OCI-LY1 (cell line): Measurements from ENCODE around the gene LMBR1.

Experiments
- H2AFZ ChIP-seq: fragments of 200-600 bp; sonication (generic), shearing (Covaris generic); 2 replicates; pipeline ENCODE4 v1.6.0; 2014; ENCODE audit warnings: antibody characterized with exemption, mild to moderate bottlenecking, low read length
- H3F3A ChIP-seq: fragments of 200-600 bp; sonication (generic), shearing (Covaris generic); 2 replicates; pipeline ENCODE4 v1.6.0; 2014; ENCODE audit warnings: mild to moderate bottlenecking, antibody characterized with exemption, low read length, moderate library complexity; ENCODE audit not compliant: insufficient read depth
- H3K27ac ChIP-seq: fragments of 200-600 bp; sonication (generic); 2 replicates; pipeline ENCODE4 v1.5.1; 2014; ENCODE audit warnings: low read length, mixed run types, mild to moderate bottlenecking, low read depth; ENCODE audit not compliant: poor library complexity, severe bottlenecking
- H3K27me3 ChIP-seq: fragments of 200-600 bp; sonication (generic); 2 replicates; pipeline ENCODE4 v1.6.0; 2014; ENCODE audit warnings: antibody characterized with exemption, mild to moderate bottlenecking, low read length, moderate library complexity; ENCODE audit not compliant: insufficient read depth
- H3K36me3 ChIP-seq: fragments of 200-600 bp; sonication (generic); 2 replicates; pipeline ENCODE4 v1.6.1; 2014; ENCODE audit warnings: mild to moderate bottlenecking, antibody characterized with exemption, low read length, moderate library complexity, mixed read lengths; ENCODE audit not compliant: insufficient read depth
- H3K4me1 ChIP-seq: fragments of 200-600 bp; sonication (generic); 2 replicates; pipeline ENCODE4 v1.5.1; 2014; ENCODE audit warnings: mild to moderate bottlenecking, low read length, moderate library complexity; ENCODE audit not compliant: insufficient read depth, severe bottlenecking
- H3K4me2 ChIP-seq: fragments of 200-600 bp; sonication (generic), shearing (Covaris generic); 2 replicates; pipeline ENCODE4 v1.6.1; 2014; ENCODE audit warnings: low read length
- H3K4me3 ChIP-seq: fragments of 200-600 bp; sonication (generic); 2 replicates; pipeline ENCODE4 v1.5.1; 2014; ENCODE audit warnings: low read length, low read depth, mild to moderate bottlenecking, mixed read lengths; ENCODE audit not compliant: poor library complexity, severe bottlenecking
- H3K79me2 ChIP-seq: fragments of 200-600 bp; shearing (Covaris generic); 2 replicates; pipeline ENCODE4 v1.6.1; 2016; ENCODE audit warnings: mixed run types, low read length, mixed read lengths; ENCODE audit not compliant: insufficient read depth
- H3K9ac ChIP-seq: fragments of 200-600 bp; sonication (generic), shearing (Covaris generic); 2 replicates; pipeline ENCODE4 v1.6.1; 2014; ENCODE audit warnings: mild to moderate bottlenecking, low read length, mixed read lengths
- H3K9me2 ChIP-seq: fragments of 200-600 bp; sonication (generic), shearing (Covaris generic); 2 replicates; pipeline ENCODE4 v1.6.1; 2014; ENCODE audit warnings: low read depth, mild to moderate bottlenecking, low read length, mixed read lengths
- H3K9me3 ChIP-seq: fragments of 200-600 bp; shearing (Covaris generic); 2 replicates; pipeline ENCODE4 v1.6.1; 2014; ENCODE audit warnings: low read length, mixed read lengths
- H4K20me1 ChIP-seq: fragments of 200-600 bp; sonication (generic), shearing (Covaris generic); 2 replicates; pipeline ENCODE4 v1.6.0; 2016; ENCODE audit warnings: mild to moderate bottlenecking, low read length; ENCODE audit not compliant: insufficient read depth
- CTCF ChIP-seq: fragments of 200-600 bp; sonication (generic), shearing (Covaris generic); IDR thresholded peaks from 2 replicates; pipeline ENCODE4 v1.5.1; 2017; ENCODE audit warnings: mild to moderate bottlenecking, antibody characterized with exemption, low read length, moderate library complexity, mixed read lengths
- EZH2 ChIP-seq: fragments of 200-600 bp; sonication (generic), shearing (Covaris generic); IDR thresholded peaks from 2 replicates; pipeline ENCODE4 v1.8.0; 2017; ENCODE audit warnings: borderline replicate concordance, mixed run types, mild to moderate bottlenecking, antibody characterized with exemption, low read length, moderate library complexity, mixed read lengths

Gene LMBR1

GRCh38 chr7:156791241-156791640, 101.7 kb downstream of the LMBR1 start:
- Histone ChIP-seq H2AFZ (no peak overlapping the region), H3K4me2 (no peak overlapping the region), H3K36me3 (peaks cover 3% of the 10 kb centered on the region; the same call in 1 of the 2 replicates), H4K20me1 (no peaks in the 10 kb centered on the region), H3K79me2 (no peaks in the 10 kb centered on the region), H3K4me1 (no peaks in the 10 kb centered on the region), H3K27ac (no peak overlapping the region), H3K9me2 (no peaks in the 10 kb centered on the region), H3F3A (no peaks in the 10 kb centered on the region), H3K9me3 (no peaks in the 10 kb centered on the region), H3K4me3 (no peak overlapping the region), H3K9ac (no peak overlapping the region), H3K27me3 (no peaks in the 10 kb centered on the region)
- TF ChIP-seq EZH2 (no peak), CTCF (no peak)

GRCh38 chr7:156790264-156790663, 102.7 kb downstream of the LMBR1 start:
- H3K27ac ChIP-seq: no peak overlapping the region
- no peak overlapping the region for H3K4me2 ChIP-seq
- H3K9me3 ChIP-seq: no peaks in the 10 kb centered on the region
- H3K4me3 ChIP-seq: no peak overlapping the region
- TF ChIP-seq CTCF (no peak), EZH2 (no peak)
- H3F3A ChIP-seq: no peaks in the 10 kb centered on the region
- no peaks in the 10 kb centered on the region for H4K20me1 ChIP-seq
- peaks cover 3% of the 10 kb centered on the region; the same call in 1 of the 2 replicates for H3K36me3 ChIP-seq
- H2AFZ ChIP-seq: no peak overlapping the region
- no peaks in the 10 kb centered on the region for H3K27me3 ChIP-seq
- H3K79me2 ChIP-seq: no peaks in the 10 kb centered on the region
- no peaks in the 10 kb centered on the region for H3K4me1 ChIP-seq
- H3K9me2 ChIP-seq: no peaks in the 10 kb centered on the region
- no peak overlapping the region for H3K9ac ChIP-seq

- TF ChIP-seq CTCF: no peak
- no peak for TF ChIP-seq EZH2
- Histone ChIP-seq H3K4me1 (peaks cover 5% of the 10 kb centered on the region), H4K20me1 (no peaks in the 10 kb centered on the region), H3K4me3 (no peak overlapping the region), H3K9me2 (no peaks in the 10 kb centered on the region), H3K36me3 (peaks cover 16% of the 10 kb centered on the region), H3F3A (no peaks in the 10 kb centered on the region), H2AFZ (no peak overlapping the region), H3K27ac (no peak overlapping the region), H3K79me2 (no peaks in the 10 kb centered on the region), H3K4me2 (no peak overlapping the region), H3K9me3 (no peaks in the 10 kb centered on the region), H3K27me3 (no peaks in the 10 kb centered on the region), H3K9ac (no peak overlapping the region)
Observed at GRCh38 chr7:156785998-156786543, 106.9 kb downstream of the LMBR1 start.
